HepG2 (cell line): ENCODE results near the gene FMOD. TPM values are rescaled to one million over a fixed set of nuclear protein-coding genes. Genes with fewer than 3 reads are reported as not detected.

Source experiments
- ATAC-seq: fragments of 200-7000 bp; cut with Tn5 transposase; 3 replicates; pipeline ENCODE4 v1.9.1; 2020; ENCODE audit warnings: mild to moderate bottlenecking, moderate library complexity
- BruUV-seq: library from RNA; stranded (reverse); fragments of 400-500 nt; replicated peaks from 2 replicates; lab custom pipeline; 2021; lab: Mats Ljungman, UMichigan
- CTCF ChIA-PET: fragments of 300-600 bp; formaldehyde crosslinking; extraction: SDS; loops from one replicate; lab custom pipeline; 2021; ENCODE audit warnings: low total read pairs, inconsistent platforms, low intra/inter-chr PET ratio; lab: Yijun Ruan, JAX
- POLR2A ChIA-PET: fragments of 350-600 bp; sonication (Branson Sonifier 250); formaldehyde crosslinking; loops from one replicate; lab custom pipeline; 2020; ENCODE audit warnings: antibody characterized with exemption, inconsistent platforms; lab: Yijun Ruan, JAX
- DNase-seq: peaks from one replicate; pipeline ENCODE4 v3.0.0-alpha.2; 2015; ENCODE audit warnings: low spot score
- FAIRE-seq: peaks from 3 replicates; lab custom pipeline; 2011; peaks lifted over from hg19 to GRCh38; lab: Jason Lieb, UNC
- H2AFZ ChIP-seq: one replicate; pipeline ENCODE4 v1.6.1; 2011; ENCODE audit warnings: low read length, inconsistent platforms
- H3K27ac ChIP-seq: fragments of 300-600 bp; 3 replicates; pipeline ENCODE4 v1.8.0; 2011; ENCODE audit warnings: mixed run types, mild to moderate bottlenecking, mixed read lengths, low read length, inconsistent platforms; ENCODE audit not compliant: insufficient read depth; ENCODE audit errors: extremely low read length
- H3K27me3 ChIP-seq, 2 experiments: fragments of 200-600 bp in 1 of 2; 2 replicates in 1 of 2; 3 replicates in 1 of 2; pipeline versions ENCODE4 v1.6.0 to v1.8.0; 2011; ENCODE audit warnings: low read length in 2 of 2, mild to moderate bottlenecking in 2 of 2, moderate library complexity in 2 of 2, inconsistent platforms in 1 of 2; ENCODE audit not compliant: insufficient read depth in 2 of 2, control insufficient read depth in 1 of 2
- H3K36me3 ChIP-seq, 2 experiments: fragments of 200-600 bp in 1 of 2; replicated peaks in 1 of 2; 2 replicates in 1 of 2; 3 replicates in 1 of 2; pipeline versions ENCODE4 v1.5.1 to v1.8.0; 2011; ENCODE audit warnings: low read length in 2 of 2, inconsistent platforms in 1 of 2; ENCODE audit not compliant: insufficient read depth in 2 of 2, control insufficient read depth in 1 of 2
- H3K4me1 ChIP-seq: 2 replicates; pipeline ENCODE4 v1.5.1; 2012; ENCODE audit warnings: low read length, inconsistent platforms; ENCODE audit not compliant: insufficient read depth
- H3K4me2 ChIP-seq: 2 replicates; pipeline ENCODE4 v1.6.0; 2011; ENCODE audit warnings: low read depth, low read length, inconsistent platforms
- H3K4me3 ChIP-seq, 3 experiments: fragments of 200-600 bp in 1 of 3; sonication (generic), shearing (Covaris generic) in 1 of 3; replicated peaks in 1 of 3; 2 replicates each; pipeline ENCODE4 v1.5.1; 2011 to 2016; ENCODE audit warnings: low read length in 3 of 3, inconsistent platforms in 2 of 3, low read depth in 2 of 3, mild to moderate bottlenecking in 2 of 3, control low read depth in 1 of 3, mixed read lengths in 1 of 3; ENCODE audit not compliant: insufficient read depth in 1 of 3
- H3K79me2 ChIP-seq: one replicate; pipeline ENCODE4 v1.6.1; 2011; ENCODE audit warnings: low read length, inconsistent platforms; ENCODE audit not compliant: insufficient read depth
- H3K9ac ChIP-seq: 2 replicates; pipeline ENCODE4 v1.6.0; 2011; ENCODE audit warnings: mild to moderate bottlenecking, low read depth, low read length, inconsistent platforms; ENCODE audit not compliant: insufficient read depth
- H3K9me3 ChIP-seq: 2 replicates; pipeline ENCODE4 v1.5.1; 2012; ENCODE audit warnings: mild to moderate bottlenecking, low read length
- H4K20me1 ChIP-seq: 2 replicates; pipeline ENCODE4 v1.6.0; 2011; ENCODE audit warnings: inconsistent platforms, mild to moderate bottlenecking, low read length, moderate library complexity; ENCODE audit not compliant: insufficient read depth
- HNRNPLL ChIP-seq: fragments of 200-400 bp; formaldehyde crosslinking; IDR thresholded peaks from 2 replicates; pipeline ENCODE4 v1.6.1; 2017; ENCODE audit warnings: mild to moderate bottlenecking, low read depth, low read length; ENCODE audit not compliant: poor library complexity, severe bottlenecking
- KLF11 ChIP-seq: IDR thresholded peaks from 2 replicates; pipeline ENCODE4 v1.6.1; 2016; ENCODE audit warnings: missing compliant biosample characterization
- MXD1 ChIP-seq: sonication (generic); formaldehyde crosslinking; IDR thresholded peaks from 2 replicates; pipeline ENCODE4 v1.4.0; 2020; ENCODE audit warnings: mild to moderate bottlenecking, missing genetic modification reagents
- TBX2 ChIP-seq: sonication (generic); formaldehyde crosslinking; IDR thresholded peaks from 2 replicates; pipeline ENCODE4 v1.5.0; 2020; ENCODE audit warnings: missing genetic modification reagents, mild to moderate bottlenecking, borderline replicate concordance
- ZMAT5 ChIP-seq: sonication (generic); formaldehyde crosslinking; IDR thresholded peaks from 2 replicates; pipeline ENCODE4 v1.5.0; 2020; ENCODE audit warnings: mild to moderate bottlenecking, low read depth, missing genetic modification reagents, borderline replicate concordance
- ZNF101 ChIP-seq: sonication (generic); formaldehyde crosslinking; IDR thresholded peaks from 2 replicates; pipeline ENCODE4 v1.4.0; 2020; ENCODE audit warnings: mild to moderate bottlenecking, low read depth, missing genetic modification reagents, borderline replicate concordance
- ZNF343 ChIP-seq: sonication (generic); formaldehyde crosslinking; IDR thresholded peaks from 2 replicates; pipeline ENCODE4 v1.4.0; 2020; ENCODE audit warnings: mild to moderate bottlenecking, missing genetic modification reagents
- ZNF790 ChIP-seq: sonication (generic); formaldehyde crosslinking; IDR thresholded peaks from 2 replicates; pipeline ENCODE4 v1.8.0; 2022; ENCODE audit warnings: missing genetic modification reagents, mild to moderate bottlenecking, borderline replicate concordance
- ZSCAN25 ChIP-seq: sonication (generic); formaldehyde crosslinking; IDR thresholded peaks from 2 replicates; pipeline ENCODE4 v1.8.0; 2022; ENCODE audit warnings: mild to moderate bottlenecking, missing genetic modification reagents
- WGBS: methylation state at CpG from one replicate; pipeline ENCODE4 v1.1.6; 2017; ENCODE audit warnings: low lambda C conversion rate; 5-methylcytosine and 5-hydroxymethylcytosine counted together
- in situ Hi-C: cut with HindIII; loops from 2 replicates; pipeline ENCODE4 v1.10.0; 2017; ENCODE audit warnings: low pct_unique_long_range_greater_than_20kb; ENCODE audit not compliant: extremely low pct_ligation_motif_present
- intact Hi-C: fragments of 100-400 bp; cut with micrococcal nuclease; formaldehyde crosslinking; loops from one replicate; pipeline ENCODE4 v1.10.0; 2022; ENCODE audit not compliant: unreplicated experiment
- polyA plus RNA-seq, 8 experiments: library from polyadenylated mRNA; depleted of rRNA in 3 of 8; stranded (reverse) in 7 of 8; unstranded in 1 of 8; fragments of >200 nt; fragmentation: Illumina TruSeq in 4 of 8; extraction: Trizol in 4 of 8; gene quantifications; 2 replicates each; pipeline versions ENCODE4 v1.2.1 to v1.2.3, GENCODE V29; 2011 to 2016; ENCODE audit warnings: low read depth in 4 of 8, missing spikeins in 1 of 8, mixed read lengths in 1 of 8; ENCODE audit not compliant: insufficient read depth in 1 of 8
- total RNA-seq, 5 experiments: library from RNA; depleted of rRNA; stranded (reverse); fragments of >200 nt; fragmentation: Illumina TruSeq; extraction: Trizol; gene quantifications; 2 replicates each; pipeline ENCODE4 v1.2.3, GENCODE V29; 2016; ENCODE audit warnings: low read depth in 1 of 5

The FMOD gene
- total and polyA plus RNA-seq, 2 of the 13 experiments (the other 11 are each of a cell fraction or from before 2014, with no cell fraction given): 0.08 TPM; not detected in 1

- Histone ChIP-seq H3K4me2 (no peak overlapping the region), H3K79me2 (no peaks in the 10 kb centered on the region), H3K27me3 (no peaks in the 10 kb centered on the region; a peak in 1 of 5 replicates), H3K4me1 (no peaks in the 10 kb centered on the region), H4K20me1 (no peaks in the 10 kb centered on the region), H2AFZ (no peak overlapping the region), H3K9ac (no peak overlapping the region), H3K4me3 (no peak overlapping the region), H3K36me3 (no peaks in the 10 kb centered on the region), H3K9me3 (no peaks in the 10 kb centered on the region), H3K27ac (no peak overlapping the region)
- POLR2A ChIA-PET: no interaction called here
- FAIRE-seq (no peak), DNase-seq (no peak), ATAC-seq (no peak)
- TF ChIP-seq HNRNPLL (no peak), ZSCAN25 (CRISPR knock-in tag) (no peak), ZNF343 (CRISPR knock-in tag) (no peak), ZMAT5 (CRISPR knock-in tag) (no peak), TBX2 (CRISPR knock-in tag) (no peak), ZNF101 (CRISPR knock-in tag) (no peak), MXD1 (no peak), ZNF790 (CRISPR knock-in tag) (no peak), KLF11 (CRISPR knock-in tag) (no peak)
- intact Hi-C loops (no loop called here), in situ Hi-C loops (no loop called here)
- 0% methylated on average over 1 of the region's 1 CpG for WGBS
- CTCF ChIA-PET: no interaction called here
- BruUV-seq: no TSS peak
Observed at GRCh38 chr1:203379825-203380224, 28.9 kb upstream of the FMOD start.
